GM23338 (cell line): ENCODE results near the gene CYB5A. TPM values are rescaled to one million over a fixed set of nuclear protein-coding genes. Genes with fewer than 3 reads are reported as not detected.

Source experiments
- ATAC-seq: fragments of 200-7000 bp; cut with Tn5 transposase; 3 replicates; pipeline ENCODE4 v1.9.1; 2020
- DNase-seq: peaks from one replicate; pipeline ENCODE4 v3.0.0-alpha.2; 2015; ENCODE audit warnings: low spot score
- H2AFZ ChIP-seq: fragments of 200-600 bp; sonication (generic); 2 replicates; pipeline ENCODE4 v1.8.0; 2016; ENCODE audit warnings: antibody characterized with exemption, mild to moderate bottlenecking, moderate library complexity
- H3F3A ChIP-seq: fragments of 200-600 bp; sonication (generic); replicated peaks from 2 replicates; pipeline ENCODE4 v1.8.0; 2017; ENCODE audit warnings: antibody characterized with exemption, mixed run types, low read depth
- H3K27ac ChIP-seq: fragments of 200-600 bp; sonication (generic); 2 replicates; pipeline ENCODE4 v1.6.1; 2016; ENCODE audit warnings: low read depth
- H3K27me3 ChIP-seq: fragments of 200-600 bp; sonication (generic); 2 replicates; pipeline ENCODE4 v1.8.0; 2016; ENCODE audit warnings: mild to moderate bottlenecking, mixed run types, moderate library complexity; ENCODE audit not compliant: insufficient read depth
- H3K36me3 ChIP-seq: fragments of 200-600 bp; sonication (generic); 2 replicates; pipeline ENCODE4 v1.8.0; 2016; ENCODE audit warnings: mild to moderate bottlenecking; ENCODE audit not compliant: insufficient read depth
- H3K4me1 ChIP-seq: fragments of 200-600 bp; sonication (generic); 2 replicates; pipeline ENCODE4 v1.8.0; 2016; ENCODE audit warnings: mild to moderate bottlenecking, moderate library complexity; ENCODE audit not compliant: insufficient read depth
- H3K4me2 ChIP-seq: fragments of 200-600 bp; sonication (generic); 2 replicates; pipeline ENCODE4 v1.7.1; 2017; ENCODE audit warnings: mixed run types
- H3K4me3 ChIP-seq: fragments of 200-600 bp; sonication (generic); 2 replicates; pipeline ENCODE4 v1.6.1; 2016; ENCODE audit warnings: mixed run types
- H3K79me2 ChIP-seq: fragments of 200-600 bp; sonication (generic); replicated peaks from 2 replicates; pipeline ENCODE4 v1.8.0; 2017; ENCODE audit warnings: mild to moderate bottlenecking; ENCODE audit not compliant: insufficient read depth
- H3K9me2 ChIP-seq: fragments of 200-600 bp; sonication (generic); 2 replicates; pipeline ENCODE4 v1.8.0; 2017; ENCODE audit not compliant: insufficient read depth
- H4K20me1 ChIP-seq: fragments of 200-600 bp; sonication (generic); replicated peaks from 2 replicates; pipeline ENCODE4 v1.8.0; 2017; ENCODE audit warnings: mild to moderate bottlenecking; ENCODE audit not compliant: insufficient read depth
- H3K27ac Mint-ChIP-seq: 2 replicates; pipeline ENCODE4 v1.8.0; 2020; ENCODE audit warnings: inconsistent platforms, mild to moderate bottlenecking, moderate library complexity, mixed read lengths
- H3K27me3 Mint-ChIP-seq: 3 replicates; pipeline ENCODE4 v1.8.0; 2022; ENCODE audit warnings: low read depth, mild to moderate bottlenecking, moderate library complexity, mixed read lengths, inconsistent platforms; ENCODE audit not compliant: insufficient read depth, poor library complexity
- H3K36me3 Mint-ChIP-seq: 3 replicates; pipeline ENCODE4 v1.8.0; 2021; ENCODE audit warnings: low read depth, mild to moderate bottlenecking, inconsistent platforms, moderate library complexity, mixed read lengths
- H3K4me1 Mint-ChIP-seq: 3 replicates; pipeline ENCODE4 v1.8.0; 2020; ENCODE audit warnings: mild to moderate bottlenecking, inconsistent platforms, mixed read lengths
- H3K4me3 Mint-ChIP-seq: 3 replicates; pipeline ENCODE4 v1.8.0; 2021; ENCODE audit warnings: moderate library complexity, mild to moderate bottlenecking, inconsistent platforms, mixed read lengths
- H3K9me3 Mint-ChIP-seq: 3 replicates; pipeline ENCODE4 v1.8.0; 2020; ENCODE audit warnings: moderate library complexity, mild to moderate bottlenecking, inconsistent platforms, mixed read lengths
- CREB1 ChIP-seq: fragments of 250-450 bp; sonication (Bioruptor Pico); IDR thresholded peaks from 2 replicates; pipeline ENCODE4 v1.5.0; 2020; ENCODE audit warnings: low read depth, mild to moderate bottlenecking, moderate library complexity
- CTCF ChIP-seq, 2 experiments: fragments of 200-600 bp in 1 of 2; sonication (generic) in 1 of 2; conservative IDR thresholded peaks; 2 replicates each; pipeline versions ENCODE4 v1.5.1 to v1.6.1; 2016 to 2017; ENCODE audit warnings: antibody characterized with exemption in 2 of 2, low read depth in 2 of 2, mild to moderate bottlenecking in 2 of 2, moderate library complexity in 1 of 2
- ETS1 ChIP-seq: IDR thresholded peaks from 2 replicates; pipeline ENCODE4 v1.6.1; 2016; ENCODE audit warnings: antibody characterized with exemption
- EZH2 ChIP-seq: fragments of 200-600 bp; sonication (generic); IDR thresholded peaks from one replicate; pipeline ENCODE4 v1.8.0; 2017; ENCODE audit warnings: antibody characterized with exemption, mild to moderate bottlenecking, low read depth; ENCODE audit not compliant: unreplicated experiment
- EZH2phosphoT487 ChIP-seq: fragments of 200-600 bp; sonication (generic); IDR thresholded peaks from one replicate; pipeline ENCODE4 v1.8.1; 2018; ENCODE audit warnings: antibody characterized with exemption; ENCODE audit not compliant: unreplicated experiment
- JUNB ChIP-seq: IDR thresholded peaks from one replicate; pipeline ENCODE4 v1.6.1; 2016; ENCODE audit warnings: antibody characterized with exemption; ENCODE audit not compliant: unreplicated experiment
- NANOG ChIP-seq: IDR thresholded peaks from 2 replicates; pipeline ENCODE4 v1.6.1; 2016; ENCODE audit warnings: antibody characterized with exemption, borderline replicate concordance
- POLR2AphosphoS5 ChIP-seq: IDR thresholded peaks from 2 replicates; pipeline ENCODE4 v1.6.1; 2016; ENCODE audit warnings: antibody characterized with exemption, low read depth
- STAT1 ChIP-seq: IDR thresholded peaks from one replicate; pipeline ENCODE4 v1.6.1; 2016; ENCODE audit warnings: antibody characterized with exemption; ENCODE audit not compliant: unreplicated experiment
- ZNF114 ChIP-seq: fragments of 250-450 bp; sonication (Bioruptor Pico); IDR thresholded peaks from 2 replicates; pipeline ENCODE4 v1.5.0; 2020; ENCODE audit warnings: mild to moderate bottlenecking, moderate library complexity
- ZNF331 ChIP-seq: fragments of 250-450 bp; sonication (Bioruptor Pico); IDR thresholded peaks from 2 replicates; pipeline ENCODE4 v1.5.0; 2020; ENCODE audit warnings: low read depth, mild to moderate bottlenecking, moderate library complexity
- ZNF462 ChIP-seq: fragments of 250-450 bp; sonication (Bioruptor Pico); IDR thresholded peaks from 2 replicates; pipeline ENCODE4 v1.5.0; 2020; ENCODE audit warnings: mild to moderate bottlenecking, moderate library complexity
- polyA plus RNA-seq: library from polyadenylated mRNA; unstranded; fragments of >200 nt; fragmentation: Nextera tagmentation; extraction: Ambion mirVana; gene quantifications from 2 replicates; pipeline ENCODE4 v1.2.1, GENCODE V29; 2016
- total RNA-seq: library from RNA; depleted of rRNA; stranded (reverse); fragments of >200 nt; shearing (Covaris generic); gene quantifications from 2 replicates; pipeline ENCODE4 v1.2.3, GENCODE V29; 2014

The CYB5A gene
- total and polyA plus RNA-seq, 2 experiments from 2014 or later, result 136 to 283 TPM

GRCh38 chr18:74334242-74334893 lies 42.6 kb upstream of the CYB5A start:
- no peaks in the 10 kb centered on the region for H4K20me1 ChIP-seq
- no peak overlapping the region for H3K27ac ChIP-seq
- H3K9me3 Mint-ChIP-seq, result no peaks in the 10 kb centered on the region
- no peak overlapping the region for H3K27ac Mint-ChIP-seq
- TF ChIP-seq ZNF331 (CRISPR knock-in tag), result no peak
- TF ChIP-seq EZH2, result no peak
- no peak for TF ChIP-seq CTCF (conservative IDR thresholded peaks at IDR 0.05; ENCODE audit: low read depth in 2 of 2)
- TF ChIP-seq NANOG, result no peak
- TF ChIP-seq ETS1, result no peak
- no peak for TF ChIP-seq CREB1 (CRISPR knock-in tag)
- no peak for TF ChIP-seq EZH2phosphoT487
- no peak for TF ChIP-seq ZNF114
- TF ChIP-seq POLR2AphosphoS5, result no peak
- no peak for TF ChIP-seq STAT1
- no peaks in the 10 kb centered on the region for H3F3A ChIP-seq
- no peak overlapping the region for H3K4me2 ChIP-seq
- H3K36me3 ChIP-seq, result no peaks in the 10 kb centered on the region
- no peaks in the 10 kb centered on the region for H3K36me3 Mint-ChIP-seq
- no peak overlapping the region for H3K4me3 Mint-ChIP-seq
- ATAC-seq (no peak), DNase-seq (no peak)
- peaks cover 1% of the 10 kb centered on the region for H3K27me3 Mint-ChIP-seq
- peaks cover 17% of the 10 kb centered on the region; the same call in 2 of the 3 replicates for H3K4me1 Mint-ChIP-seq
- H3K27me3 ChIP-seq, result no peaks in the 10 kb centered on the region
- H3K9me2 ChIP-seq, result no peaks in the 10 kb centered on the region
- no peaks in the 10 kb centered on the region for H3K79me2 ChIP-seq
- H2AFZ ChIP-seq, result no peak overlapping the region
- no peaks in the 10 kb centered on the region for H3K4me1 ChIP-seq
- H3K4me3 ChIP-seq, result no peak overlapping the region

GRCh38 chr18:74333091-74333490 lies 41.3 kb upstream of the CYB5A start:
- Histone ChIP-seq H3K79me2 (no peaks in the 10 kb centered on the region), H3K36me3 (no peaks in the 10 kb centered on the region), H4K20me1 (no peaks in the 10 kb centered on the region), H3K4me2 (no peak overlapping the region), H3K9me2 (0 out of 2 replicates have a peak, but pooled peaks cover under 1% of the 10 kb centered on the region), H3K4me3 (no peak overlapping the region), H3K27ac (no peak overlapping the region), H3F3A (no peaks in the 10 kb centered on the region), H2AFZ (no peak overlapping the region), H3K4me1 (no peaks in the 10 kb centered on the region), H3K27me3 (no peaks in the 10 kb centered on the region)
- Mint-ChIP-seq H3K4me3 (no peak overlapping the region), H3K27ac (no peak overlapping the region), H3K9me3 (no peaks in the 10 kb centered on the region), H3K36me3 (no peaks in the 10 kb centered on the region), H3K4me1 (peaks cover 14% of the 10 kb centered on the region; the same call in 2 of the 3 replicates), H3K27me3 (peaks cover 1% of the 10 kb centered on the region)
- no peak for TF ChIP-seq ZNF331 (CRISPR knock-in tag)
- TF ChIP-seq JUNB, result no peak
- no peak for TF ChIP-seq ZNF462 (CRISPR knock-in tag)
- TF ChIP-seq EZH2phosphoT487, result no peak
- no peak for TF ChIP-seq EZH2
- no peak for DNase-seq
- ATAC-seq, result no peak
